Panc1 (cell line): ENCODE measurements around the gene POMGNT1. TPM values are rescaled to one million over a fixed set of nuclear protein-coding genes. Genes with fewer than 3 reads are reported as not detected.

Source experiments
- ATAC-seq: fragments of 200-7000 bp; cut with Tn5 transposase; 2 replicates; pipeline ENCODE4 v1.9.1; 2020; ENCODE audit warnings: mild to moderate bottlenecking, moderate library complexity
- Bru-seq: library from RNA; stranded (reverse); fragments of 400-500 nt; gene quantifications from one replicate; lab custom pipeline; 2021; lab: Mats Ljungman, UMichigan
- BruChase-seq, 2 experiments: library from RNA; stranded (reverse); fragments of 400-500 nt; gene quantifications; one replicate each; lab custom pipeline; 2021; lab: Mats Ljungman, UMichigan
- BruUV-seq: library from RNA; stranded (reverse); fragments of 400-500 nt; replicated peaks from 2 replicates; lab custom pipeline; 2021; lab: Mats Ljungman, UMichigan
- CTCF ChIA-PET: fragments of 300-600 bp; sonication (Branson Sonifier 250); formaldehyde crosslinking; loops from one replicate; lab custom pipeline; 2022; ENCODE audit warnings: antibody characterized with exemption; lab: Charles Lee
- POLR2A ChIA-PET: fragments of 300-600 bp; sonication (Branson Sonifier 250); formaldehyde crosslinking; loops from one replicate; lab custom pipeline; 2022; ENCODE audit warnings: antibody characterized with exemption; lab: Charles Lee
- DNase-seq: peaks from one replicate; pipeline ENCODE4 v3.0.0-alpha.2; 2010; ENCODE audit warnings: low read depth, low spot score
- H3K27ac ChIP-seq: 2 replicates; pipeline ENCODE4 v1.5.1; 2011; ENCODE audit warnings: mild to moderate bottlenecking, low read length, inconsistent platforms
- H3K27me3 ChIP-seq: fragments of 200-500 bp; sonication (Bioruptor generic); 2 replicates; pipeline ENCODE4 v1.6.0; 2014; ENCODE audit warnings: low read length, inconsistent platforms; ENCODE audit not compliant: control insufficient read depth, insufficient read depth
- H3K36me3 ChIP-seq: fragments of 200-500 bp; sonication (Bioruptor generic); 2 replicates; pipeline ENCODE4 v1.5.1; 2014; ENCODE audit warnings: inconsistent platforms, mild to moderate bottlenecking, low read length, moderate library complexity; ENCODE audit not compliant: control insufficient read depth, insufficient read depth
- H3K4me1 ChIP-seq: 2 replicates; pipeline ENCODE4 v1.5.1; 2011; ENCODE audit warnings: inconsistent platforms, mild to moderate bottlenecking, low read length, moderate library complexity; ENCODE audit not compliant: control insufficient read depth, insufficient read depth
- H3K4me3 ChIP-seq, 2 experiments: 2 replicates each; pipeline ENCODE4 v1.5.1; 2011 to 2012; ENCODE audit warnings: low read depth in 2 of 2, low read length in 2 of 2, mild to moderate bottlenecking in 2 of 2, inconsistent platforms in 1 of 2, moderate library complexity in 1 of 2
- H3K9me3 ChIP-seq: fragments of 200-500 bp; sonication (Bioruptor generic); 2 replicates; pipeline ENCODE4 v1.5.1; 2014; ENCODE audit warnings: low read depth, mild to moderate bottlenecking, inconsistent platforms, low read length, moderate library complexity; ENCODE audit not compliant: control insufficient read depth, insufficient read depth
- POLR2AphosphoS5 ChIP-seq: IDR thresholded peaks from 2 replicates; pipeline ENCODE4 v1.6.1; 2012; ENCODE audit warnings: mild to moderate bottlenecking, low read depth, low read length, moderate library complexity
- SIN3A ChIP-seq: IDR thresholded peaks from 2 replicates; pipeline ENCODE4 v1.6.1; 2012; ENCODE audit warnings: low read depth, mild to moderate bottlenecking, low read length, moderate library complexity, borderline replicate concordance; ENCODE audit not compliant: insufficient read depth
- TCF7L2 ChIP-seq: IDR thresholded peaks from 2 replicates; pipeline ENCODE4 v1.6.1; 2011; ENCODE audit warnings: mild to moderate bottlenecking, low read depth, low read length, inconsistent platforms
- in situ Hi-C: cut with HindIII; loops from 2 replicates; pipeline ENCODE4 v1.10.0; 2016; ENCODE audit warnings: low sequenced_read_pairs, low pct_unique_long_range_greater_than_20kb
- intact Hi-C: fragments of 100-400 bp; cut with micrococcal nuclease; formaldehyde crosslinking; loops from one replicate; pipeline ENCODE4 v1.10.0; 2022; ENCODE audit not compliant: unreplicated experiment
- long read RNA-seq: library from polyadenylated mRNA; unstranded; transcript quantifications from one replicate; pipeline ENCODE4 v2.0.0, GENCODE V29; 2021; ENCODE audit not compliant: unreplicated experiment
- polyA plus RNA-seq: library from polyadenylated mRNA; unstranded; fragments of >200 nt; gene quantifications from one replicate; pipeline ENCODE4 v1.2.1, GENCODE V29; 2012; ENCODE audit warnings: missing spikeins; ENCODE audit not compliant: insufficient read length
- total RNA-seq: library from RNA; stranded (reverse); gene quantifications from one replicate; pipeline ENCODE4 v1.2.1, GENCODE V29; 2021; ENCODE audit not compliant: unreplicated experiment
- TF ChIP-seq, protein P1 (sequence below), 2 experiments: IDR thresholded peaks; 2 replicates each; pipeline ENCODE4 v1.6.1; 2011 to 2012; ENCODE audit warnings: low read depth in 2 of 2, control low read depth in 1 of 2, low read length in 1 of 2, mild to moderate bottlenecking in 1 of 2, moderate library complexity in 1 of 2; ENCODE audit not compliant: insufficient read depth in 1 of 2
- TF ChIP-seq, protein P2 (sequence below): fragments of 450-650 bp; IDR thresholded peaks from 2 replicates; pipeline ENCODE4 v1.5.1; 2017; ENCODE audit warnings: mild to moderate bottlenecking

Gene POMGNT1
- total RNA-seq (178 TPM), Bru-seq, nascent RNA (percentile 58 among the genes with signal in this experiment), BruChase-seq, experiment 1, labeled RNA remaining after a 2-hour chase (percentile 70 among the genes with signal in this experiment), BruChase-seq, experiment 2, labeled RNA remaining after a 6-hour chase (percentile 77 among the genes with signal in this experiment)
- polyA plus RNA-seq, result 145 TPM
- long read RNA-seq, transcript POMGNT1-201 (22 exons, 2,728 nt), result major isoform, 139 of 279 reads
- long read RNA-seq, partial matches to known transcripts, result 46 of 279 reads
- long read RNA-seq, other reads (novel, unspliced or antisense), result 94 of 279 reads

DNA sequence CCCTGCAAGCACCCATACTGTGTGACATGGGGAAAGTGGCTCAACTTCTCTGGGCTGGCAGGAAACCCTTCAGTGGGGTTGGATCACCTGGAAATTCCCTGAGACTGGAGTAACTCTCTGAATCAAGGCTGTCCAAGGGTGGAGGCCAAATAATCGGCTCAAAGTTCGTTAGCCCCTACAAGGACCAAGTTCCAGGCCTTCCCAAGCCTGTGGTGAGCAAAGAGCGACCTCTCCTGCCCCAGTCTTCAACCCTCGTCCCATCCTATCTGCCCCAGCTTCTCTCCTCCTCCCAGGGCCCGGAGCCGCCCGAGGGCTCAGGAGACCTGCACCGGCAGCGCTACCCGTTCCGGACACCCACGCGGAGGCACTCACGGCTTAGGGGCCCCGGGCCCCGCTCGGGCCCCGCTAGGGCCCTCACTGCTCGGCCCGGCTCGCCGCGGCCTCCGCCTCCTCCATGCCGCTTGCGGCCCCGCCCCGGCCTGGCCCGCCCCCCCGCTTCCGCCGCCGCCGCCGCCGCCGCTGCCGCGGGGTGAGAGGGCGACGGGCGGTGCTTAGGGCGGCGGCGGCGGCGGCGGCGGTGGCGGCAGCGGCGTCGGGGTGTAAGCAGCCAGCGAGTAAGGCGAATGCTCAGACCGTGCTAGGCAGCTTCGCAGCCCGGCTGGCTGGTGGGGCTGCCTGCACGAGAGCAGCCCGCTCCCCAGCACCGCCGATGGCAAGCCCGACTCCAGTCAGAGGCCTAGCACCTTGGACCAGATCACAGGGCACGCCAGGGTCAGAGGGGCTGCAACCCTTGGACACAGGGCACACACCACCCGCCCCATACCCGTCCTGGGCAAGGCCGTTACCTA lies at the start of gene POMGNT1:
Gene POMGNT1 (minus strand): TSS at position 471 of the 848 bp plus-strand sequence. CDS start 613 bp downstream, outside the sequence.
- CTCF ChIA-PET, result interaction anchor here (2.3 kb wide), 1 partner anchor 25 kb away, joined by 12 read pairs; no protein-coding TSS in a partner anchor
- Histone ChIP-seq H3K27ac (peak within 1 kb of the TSS; percentile 97), H3K4me1 (peaks cover 21% of the 10 kb centered on the region), H3K9me3 (no peaks in the 10 kb centered on the region), H3K27me3 (no peaks in the 10 kb centered on the region), H3K36me3 (0 out of 2 replicates have a peak, but pooled peaks cover 4% of the 10 kb centered on the region), H3K4me3 (peak within 1 kb of the TSS; percentile 88 to 89)
- in situ Hi-C loops, result no loop called here
- POLR2A ChIA-PET, result no interaction called here
- no peak for TF ChIP-seq TCF7L2
- TF ChIP-seq, protein P1, sequence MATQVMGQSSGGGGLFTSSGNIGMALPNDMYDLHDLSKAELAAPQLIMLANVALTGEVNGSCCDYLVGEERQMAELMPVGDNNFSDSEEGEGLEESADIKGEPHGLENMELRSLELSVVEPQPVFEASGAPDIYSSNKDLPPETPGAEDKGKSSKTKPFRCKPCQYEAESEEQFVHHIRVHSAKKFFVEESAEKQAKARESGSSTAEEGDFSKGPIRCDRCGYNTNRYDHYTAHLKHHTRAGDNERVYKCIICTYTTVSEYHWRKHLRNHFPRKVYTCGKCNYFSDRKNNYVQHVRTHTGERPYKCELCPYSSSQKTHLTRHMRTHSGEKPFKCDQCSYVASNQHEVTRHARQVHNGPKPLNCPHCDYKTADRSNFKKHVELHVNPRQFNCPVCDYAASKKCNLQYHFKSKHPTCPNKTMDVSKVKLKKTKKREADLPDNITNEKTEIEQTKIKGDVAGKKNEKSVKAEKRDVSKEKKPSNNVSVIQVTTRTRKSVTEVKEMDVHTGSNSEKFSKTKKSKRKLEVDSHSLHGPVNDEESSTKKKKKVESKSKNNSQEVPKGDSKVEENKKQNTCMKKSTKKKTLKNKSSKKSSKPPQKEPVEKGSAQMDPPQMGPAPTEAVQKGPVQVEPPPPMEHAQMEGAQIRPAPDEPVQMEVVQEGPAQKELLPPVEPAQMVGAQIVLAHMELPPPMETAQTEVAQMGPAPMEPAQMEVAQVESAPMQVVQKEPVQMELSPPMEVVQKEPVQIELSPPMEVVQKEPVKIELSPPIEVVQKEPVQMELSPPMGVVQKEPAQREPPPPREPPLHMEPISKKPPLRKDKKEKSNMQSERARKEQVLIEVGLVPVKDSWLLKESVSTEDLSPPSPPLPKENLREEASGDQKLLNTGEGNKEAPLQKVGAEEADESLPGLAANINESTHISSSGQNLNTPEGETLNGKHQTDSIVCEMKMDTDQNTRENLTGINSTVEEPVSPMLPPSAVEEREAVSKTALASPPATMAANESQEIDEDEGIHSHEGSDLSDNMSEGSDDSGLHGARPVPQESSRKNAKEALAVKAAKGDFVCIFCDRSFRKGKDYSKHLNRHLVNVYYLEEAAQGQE (IDR thresholded peaks at IDR 0.05; ENCODE audit: insufficient read depth in 1 of 2, low read depth in 2 of 2, low read length in 1 of 2), result 0 out of 4 replicates have a peak, but pooled peaks of 1 of the 2 experiments have one; percentile 49
- TF ChIP-seq POLR2AphosphoS5, result peak; percentile 68
- TF ChIP-seq, protein P2, sequence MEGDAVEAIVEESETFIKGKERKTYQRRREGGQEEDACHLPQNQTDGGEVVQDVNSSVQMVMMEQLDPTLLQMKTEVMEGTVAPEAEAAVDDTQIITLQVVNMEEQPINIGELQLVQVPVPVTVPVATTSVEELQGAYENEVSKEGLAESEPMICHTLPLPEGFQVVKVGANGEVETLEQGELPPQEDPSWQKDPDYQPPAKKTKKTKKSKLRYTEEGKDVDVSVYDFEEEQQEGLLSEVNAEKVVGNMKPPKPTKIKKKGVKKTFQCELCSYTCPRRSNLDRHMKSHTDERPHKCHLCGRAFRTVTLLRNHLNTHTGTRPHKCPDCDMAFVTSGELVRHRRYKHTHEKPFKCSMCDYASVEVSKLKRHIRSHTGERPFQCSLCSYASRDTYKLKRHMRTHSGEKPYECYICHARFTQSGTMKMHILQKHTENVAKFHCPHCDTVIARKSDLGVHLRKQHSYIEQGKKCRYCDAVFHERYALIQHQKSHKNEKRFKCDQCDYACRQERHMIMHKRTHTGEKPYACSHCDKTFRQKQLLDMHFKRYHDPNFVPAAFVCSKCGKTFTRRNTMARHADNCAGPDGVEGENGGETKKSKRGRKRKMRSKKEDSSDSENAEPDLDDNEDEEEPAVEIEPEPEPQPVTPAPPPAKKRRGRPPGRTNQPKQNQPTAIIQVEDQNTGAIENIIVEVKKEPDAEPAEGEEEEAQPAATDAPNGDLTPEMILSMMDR, result no peak
- TF ChIP-seq SIN3A, result 0 out of 2 replicates have a peak, but pooled peaks have one; percentile 58
- no peak for DNase-seq
- BruUV-seq, result no TSS peak
- intact Hi-C loops, result no loop called here
- peak; percentile 95 for ATAC-seq

DNA sequence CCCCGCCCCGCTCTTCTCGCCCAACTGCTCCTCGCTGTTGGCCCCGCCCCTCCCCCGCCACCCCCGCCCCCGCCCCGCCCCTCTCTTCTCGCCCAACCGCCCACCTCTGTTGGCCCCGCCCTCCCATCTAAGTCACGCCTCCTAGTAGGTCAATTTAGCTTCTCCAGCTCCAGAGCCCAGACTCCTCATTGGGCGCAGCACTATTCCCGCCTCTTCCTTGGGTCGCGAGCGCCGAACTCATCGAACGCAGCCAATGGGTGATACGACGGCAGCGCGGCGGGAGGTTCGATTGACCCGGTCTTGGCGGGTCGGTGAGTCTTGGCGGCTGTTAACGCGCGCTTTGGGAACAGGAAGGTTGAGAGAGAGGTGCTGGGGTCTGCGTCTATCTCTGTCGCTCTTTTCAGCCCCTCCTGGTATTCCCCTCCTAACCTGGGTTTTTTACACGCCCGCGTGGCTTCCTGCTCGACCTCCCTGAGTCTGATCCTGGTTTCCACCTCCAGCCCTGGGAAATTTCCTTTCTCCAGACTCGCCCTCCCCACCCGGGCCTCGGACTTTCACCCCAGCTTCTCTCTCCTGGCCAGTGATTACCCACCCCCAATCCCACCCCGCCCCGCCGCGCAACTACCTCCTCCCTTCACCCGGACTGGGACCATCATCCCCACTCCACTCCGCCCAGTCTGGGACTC lies 49.3 kb upstream of the POMGNT1 start, which contains the start of gene RAD54L:
Gene RAD54L (plus strand): TSS at position 328 of the 686 bp plus-strand sequence. CDS start 643 bp downstream, outside the sequence.
- peak within 1 kb of the TSS; percentile 83 for H3K27ac ChIP-seq
- peak; percentile 88 for DNase-seq
- intact Hi-C loops (no loop called here), in situ Hi-C loops (no loop called here)
- no peaks in the 10 kb centered on the region for H3K9me3 ChIP-seq
- H3K4me3 ChIP-seq, result peak within 1 kb of the TSS; percentile 64 to 91
- TF ChIP-seq TCF7L2, result no peak
- TF ChIP-seq, protein P2, result no peak
- peak; percentile 94 for TF ChIP-seq POLR2AphosphoS5
- TF ChIP-seq, protein P1 (IDR thresholded peaks at IDR 0.05; ENCODE audit: insufficient read depth in 1 of 2, low read depth in 2 of 2, low read length in 1 of 2), result peak in 1 of 2 experiments; percentile 48; a peak in 1 of 4 replicates
- TF ChIP-seq SIN3A, result peak; percentile 100
- BruUV-seq, result no TSS peak
- ATAC-seq, result peak; percentile 96
- peaks cover 22% of the 10 kb centered on the region for H3K4me1 ChIP-seq
- ChIA-PET POLR2A (interaction anchor here (0.5 to 1.0 kb wide), 11 partner anchors 18 to 370 kb away, joined by 3 to 17 read pairs (median 7); no protein-coding TSS in a partner anchor), CTCF (interaction anchor here (0.6 to 2.2 kb wide), 4 partner anchors 9 to 92 kb away, joined by 3 to 12 read pairs (median 4); no protein-coding TSS in a partner anchor)
- H3K27me3 ChIP-seq, result no peaks in the 10 kb centered on the region
- no peaks in the 10 kb centered on the region; the same call in none of the 2 replicates for H3K36me3 ChIP-seq
